Measurements from ENCODE around the gene CEP120. TPM values are rescaled to one million over a fixed set of nuclear protein-coding genes. Genes with fewer than 3 reads are reported as not detected.
"Not testable (repeated sequence)": the region's sequence is repeated elsewhere in the genome, so short reads cannot be mapped to it uniquely, and the experiment has no call there.

CEP120 gene
- total and polyA plus RNA-seq, 11 donors = 2.8 to 16.5 (median 12.0) TPM

DNA sequence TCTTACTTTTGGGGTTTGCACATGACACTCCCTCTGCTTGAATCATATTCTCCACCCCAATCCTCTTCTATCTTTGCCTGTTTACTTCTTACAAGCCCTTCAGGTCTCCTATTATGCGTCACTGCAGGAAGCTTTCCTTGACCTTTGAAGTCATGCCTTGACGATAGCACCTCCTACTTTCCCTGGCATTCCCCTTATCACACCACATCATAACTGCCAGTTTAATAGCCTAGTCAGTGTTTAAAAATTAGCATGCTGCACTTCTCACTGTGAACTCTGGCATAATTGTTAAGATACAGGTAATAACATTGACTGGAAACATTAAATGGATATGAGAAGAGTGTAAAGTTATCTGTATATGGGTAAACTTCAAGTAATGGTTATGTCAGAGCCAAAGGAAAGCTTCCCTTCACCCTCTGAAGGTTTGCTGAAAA is 37.1 kb upstream of the CEP120 start:
- H3K4me1 ChIP-seq = peaks cover 0 to 6% (median 0%) of the 10 kb centered on the region in 12 donors
- TF ChIP-seq, protein P1, sequence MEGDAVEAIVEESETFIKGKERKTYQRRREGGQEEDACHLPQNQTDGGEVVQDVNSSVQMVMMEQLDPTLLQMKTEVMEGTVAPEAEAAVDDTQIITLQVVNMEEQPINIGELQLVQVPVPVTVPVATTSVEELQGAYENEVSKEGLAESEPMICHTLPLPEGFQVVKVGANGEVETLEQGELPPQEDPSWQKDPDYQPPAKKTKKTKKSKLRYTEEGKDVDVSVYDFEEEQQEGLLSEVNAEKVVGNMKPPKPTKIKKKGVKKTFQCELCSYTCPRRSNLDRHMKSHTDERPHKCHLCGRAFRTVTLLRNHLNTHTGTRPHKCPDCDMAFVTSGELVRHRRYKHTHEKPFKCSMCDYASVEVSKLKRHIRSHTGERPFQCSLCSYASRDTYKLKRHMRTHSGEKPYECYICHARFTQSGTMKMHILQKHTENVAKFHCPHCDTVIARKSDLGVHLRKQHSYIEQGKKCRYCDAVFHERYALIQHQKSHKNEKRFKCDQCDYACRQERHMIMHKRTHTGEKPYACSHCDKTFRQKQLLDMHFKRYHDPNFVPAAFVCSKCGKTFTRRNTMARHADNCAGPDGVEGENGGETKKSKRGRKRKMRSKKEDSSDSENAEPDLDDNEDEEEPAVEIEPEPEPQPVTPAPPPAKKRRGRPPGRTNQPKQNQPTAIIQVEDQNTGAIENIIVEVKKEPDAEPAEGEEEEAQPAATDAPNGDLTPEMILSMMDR (IDR thresholded peaks at IDR 0.05) = no peak
- TF ChIP-seq POLR2A (IDR thresholded peaks at IDR 0.05) = no peak
- 30 to 49% (median 36%) methylated on average over 2 of the region's 2 CpGs for whole genome bisulfite sequencing, 4 donors
- H3K4me3 ChIP-seq = no peak overlapping the region
- H3K27ac ChIP-seq = no peak overlapping the region
- no peaks in the 10 kb centered on the region for H3K27me3 ChIP-seq
- DNase-seq (no peak), ATAC-seq (peak in 1 of 4 donors; percentile 39)
- no peaks in the 10 kb centered on the region for H3K9me3 ChIP-seq
- intact Hi-C loops (cut with DNase I) = no loop called here
- H3K36me3 ChIP-seq = no peaks in the 10 kb centered on the region

DNA sequence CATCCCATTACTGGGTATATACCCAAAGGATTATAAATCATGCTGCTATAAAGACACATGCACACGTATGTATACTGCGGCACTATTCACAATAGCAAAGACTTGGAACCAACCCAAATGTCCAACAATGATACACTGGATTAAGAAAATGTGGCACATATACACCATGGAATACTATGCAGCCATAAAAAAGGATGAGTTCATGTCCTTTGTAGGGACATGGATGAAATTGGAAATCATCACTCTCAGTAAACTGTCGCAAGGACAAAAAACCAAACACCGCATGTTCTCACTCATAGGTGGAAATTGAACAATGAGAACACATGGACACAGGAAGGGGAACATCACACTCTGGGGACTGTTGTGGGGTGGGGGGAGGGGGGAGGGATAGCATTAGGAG is 35.8 kb upstream of the CEP120 start:
- H3K4me3 ChIP-seq; intact Hi-C loops (cut with DNase I); H3K36me3 ChIP-seq; DNase-seq; H3K9me3 ChIP-seq; H3K27ac ChIP-seq; H3K4me1 ChIP-seq; ATAC-seq; H3K27me3 ChIP-seq: not testable (repeated sequence)
- WGBS, 4 donors = 80 to 96% (median 89%) methylated on average over 4 of the region's 4 CpGs

DNA sequence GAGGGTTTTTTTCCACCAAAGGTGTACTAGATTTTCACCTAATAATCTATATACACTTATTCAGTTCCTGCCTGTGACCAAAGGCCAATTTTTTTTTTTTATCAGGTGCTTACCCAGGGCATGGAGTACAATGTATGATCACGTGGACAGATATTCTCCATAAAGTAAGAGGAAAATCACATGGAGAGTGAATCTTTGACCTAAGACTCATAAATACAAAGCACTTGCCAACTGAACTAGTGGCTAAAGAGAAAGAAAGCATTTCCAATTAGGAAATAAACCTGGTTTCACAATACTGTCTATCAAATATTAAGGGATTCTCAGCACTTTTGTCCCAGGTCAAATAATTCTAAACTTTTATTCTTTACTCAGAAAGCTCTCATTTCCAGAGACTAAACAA is 33.0 kb upstream of the CEP120 start:
- 64 to 83% (median 71%) methylated on average over 1 of the region's 1 CpG for WGBS, 4 donors

DNA sequence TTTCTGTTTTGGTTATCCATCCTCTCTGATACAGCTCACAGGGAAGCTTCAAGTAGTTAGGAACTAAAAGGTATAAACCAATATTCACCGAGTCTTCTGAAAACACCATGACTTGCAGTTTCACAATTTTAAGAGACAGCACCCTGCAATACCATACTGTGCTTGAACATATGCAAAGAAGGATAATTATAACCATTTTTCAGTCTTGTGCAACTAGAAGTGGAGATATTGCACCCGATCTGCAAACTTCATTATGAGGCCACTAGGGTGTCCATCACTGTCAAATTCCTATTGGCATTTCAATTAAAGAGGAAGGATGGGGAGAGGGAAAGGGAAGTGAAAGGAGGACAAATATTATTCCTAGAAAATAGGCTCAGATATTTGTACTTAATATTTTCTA is 32.4 kb upstream of the CEP120 start:
- DNase-seq (no peak), ATAC-seq (no peak)
- intact Hi-C loops (cut with DNase I) = no loop called here
- H3K4me3 ChIP-seq = no peak overlapping the region
- no peak overlapping the region for H3K27ac ChIP-seq
- no peaks in the 10 kb centered on the region for H3K27me3 ChIP-seq
- peaks cover 0 to 7% (median 0%) of the 10 kb centered on the region in 12 donors for H3K4me1 ChIP-seq
- 59 to 82% (median 79%) methylated on average over 2 of the region's 2 CpGs for WGBS, 4 donors
- no peaks in the 10 kb centered on the region for H3K9me3 ChIP-seq
- no peaks in the 10 kb centered on the region for H3K36me3 ChIP-seq
- TF ChIP-seq POLR2A (IDR thresholded peaks at IDR 0.05) = no peak
- TF ChIP-seq, protein P1 (IDR thresholded peaks at IDR 0.05) = no peak

More for the DNA sequence above, 33.0 kb upstream of the CEP120 start:
- H3K9me3 ChIP-seq = no peaks in the 10 kb centered on the region
- no peak for TF ChIP-seq POLR2A (IDR thresholded peaks at IDR 0.05)
- TF ChIP-seq, protein P1 (IDR thresholded peaks at IDR 0.05) = no peak
- intact Hi-C loops (cut with DNase I) = no loop called here
- no peak overlapping the region for H3K27ac ChIP-seq
- no peaks in the 10 kb centered on the region for H3K36me3 ChIP-seq
- DNase-seq = no peak
- H3K27me3 ChIP-seq = no peaks in the 10 kb centered on the region
- H3K4me3 ChIP-seq = no peak overlapping the region
- H3K4me1 ChIP-seq = peaks cover 0 to 7% (median 0%) of the 10 kb centered on the region in 12 donors
- no peak for ATAC-seq

DNA sequence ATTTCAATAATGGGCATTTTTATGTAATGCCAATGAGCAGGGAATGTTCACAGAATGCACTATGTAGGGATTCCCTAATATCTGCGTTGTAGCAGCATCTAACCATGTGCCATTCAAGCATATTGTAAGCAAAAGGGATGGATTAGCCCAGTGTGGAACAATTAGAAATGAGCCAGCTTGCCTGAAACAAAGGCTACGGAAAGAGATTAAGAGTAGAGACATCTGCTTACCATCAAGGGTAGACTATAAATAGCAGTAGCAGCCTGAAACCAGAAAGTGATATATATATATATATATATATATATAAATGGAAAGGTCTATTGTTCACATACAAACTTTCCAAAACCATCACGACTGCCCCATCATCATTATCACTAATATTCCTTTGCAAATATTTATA is 31.9 kb upstream of the CEP120 start:
- Histone ChIP-seq H3K27me3 (no peaks in the 10 kb centered on the region), H3K4me3 (no peak overlapping the region), H3K4me1 (peaks cover 0 to 9% (median under 1%) of the 10 kb centered on the region in 12 donors), H3K9me3 (no peaks in the 10 kb centered on the region), H3K36me3 (no peaks in the 10 kb centered on the region), H3K27ac (no peak overlapping the region)
- TF ChIP-seq, protein P1 (IDR thresholded peaks at IDR 0.05) = no peak
- no peak for TF ChIP-seq POLR2A (IDR thresholded peaks at IDR 0.05)
- intact Hi-C loops (cut with DNase I) = no loop called here
- 23 to 42% (median 36%) methylated on average over 3 of the region's 3 CpGs for WGBS, 4 donors
- DNase-seq = no peak
- ATAC-seq = peak in 2 of 4 donors; percentile 45 to 74
